Thyroid gland (tissue), 4 donors: Measurements from ENCODE around the gene MDK.

Source experiments
- POLR2A ChIP-seq, 2 donors: fragments of 450-650 bp; IDR thresholded peaks; one replicate each; pipeline ENCODE4 v1.6.1; 2017; ENCODE audit warnings: antibody characterized with exemption in 2 of 2, mild to moderate bottlenecking in 2 of 2, moderate library complexity in 1 of 2
- TF ChIP-seq, protein P1 (sequence below), 6 experiments: fragments of 200-600 bp in 3 of 6; fragments of 450-650 bp in 3 of 6; sonication (generic) in 3 of 6; IDR thresholded peaks; one replicate each; pipeline ENCODE4 v1.5.1; 2016 to 2019; ENCODE audit warnings: antibody characterized with exemption in 6 of 6, mild to moderate bottlenecking in 2 of 6, inconsistent platforms in 1 of 6, moderate library complexity in 1 of 6

- TF ChIP-seq, protein P1, sequence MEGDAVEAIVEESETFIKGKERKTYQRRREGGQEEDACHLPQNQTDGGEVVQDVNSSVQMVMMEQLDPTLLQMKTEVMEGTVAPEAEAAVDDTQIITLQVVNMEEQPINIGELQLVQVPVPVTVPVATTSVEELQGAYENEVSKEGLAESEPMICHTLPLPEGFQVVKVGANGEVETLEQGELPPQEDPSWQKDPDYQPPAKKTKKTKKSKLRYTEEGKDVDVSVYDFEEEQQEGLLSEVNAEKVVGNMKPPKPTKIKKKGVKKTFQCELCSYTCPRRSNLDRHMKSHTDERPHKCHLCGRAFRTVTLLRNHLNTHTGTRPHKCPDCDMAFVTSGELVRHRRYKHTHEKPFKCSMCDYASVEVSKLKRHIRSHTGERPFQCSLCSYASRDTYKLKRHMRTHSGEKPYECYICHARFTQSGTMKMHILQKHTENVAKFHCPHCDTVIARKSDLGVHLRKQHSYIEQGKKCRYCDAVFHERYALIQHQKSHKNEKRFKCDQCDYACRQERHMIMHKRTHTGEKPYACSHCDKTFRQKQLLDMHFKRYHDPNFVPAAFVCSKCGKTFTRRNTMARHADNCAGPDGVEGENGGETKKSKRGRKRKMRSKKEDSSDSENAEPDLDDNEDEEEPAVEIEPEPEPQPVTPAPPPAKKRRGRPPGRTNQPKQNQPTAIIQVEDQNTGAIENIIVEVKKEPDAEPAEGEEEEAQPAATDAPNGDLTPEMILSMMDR (IDR thresholded peaks at IDR 0.05): no peak
- no peak for TF ChIP-seq POLR2A (IDR thresholded peaks at IDR 0.05)
Observed at GRCh38 chr11:46342239-46342638, 39.2 kb upstream of the MDK start.
